ENCODE measurements around the gene PKN2. TPM values are rescaled to one million over a fixed set of nuclear protein-coding genes. Genes with fewer than 3 reads are reported as not detected.

PKN2 gene
- total RNA-seq, 2 donors from 2014 or later = 29.7 to 66.9 TPM

DNA sequence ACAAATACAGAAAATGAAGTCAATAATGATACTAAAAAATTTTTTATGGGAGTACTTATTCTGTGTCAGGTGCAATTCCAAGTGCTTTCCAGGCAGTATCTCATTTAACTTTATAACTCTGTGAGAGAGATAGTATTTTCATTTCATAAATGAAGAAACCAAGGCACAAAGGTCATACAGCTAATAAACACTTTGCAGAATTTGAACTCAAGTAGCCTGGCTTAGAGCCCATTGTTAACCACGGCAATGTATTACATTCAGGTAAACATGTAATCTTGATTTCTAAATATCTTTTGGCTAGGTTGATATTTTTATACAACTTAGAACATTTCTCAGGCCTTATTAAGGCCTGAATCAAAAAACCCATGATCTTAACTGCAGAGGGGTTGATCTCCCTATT is 28.9 kb upstream of the PKN2 start:
- Histone ChIP-seq H3K27me3 (replicated peaks; ENCODE audit: insufficient read depth) (no peaks in the 10 kb centered on the region), H3K4me3 (no peak overlapping the region), H3K9me3 (no peaks in the 10 kb centered on the region), H3K4me1 (ENCODE audit: control insufficient read depth in 1 of 2, low read depth in 2 of 2) (no peaks in the 10 kb centered on the region), H3K27ac (no peak overlapping the region), H3K36me3 (no peaks in the 10 kb centered on the region)
- ATAC-seq (ENCODE audit: insufficient number of reproducible peaks, low FRiP score, low read depth) (no peak), DNase-seq (ENCODE audit: low spot score) (no peak)
- TF ChIP-seq, protein P1, sequence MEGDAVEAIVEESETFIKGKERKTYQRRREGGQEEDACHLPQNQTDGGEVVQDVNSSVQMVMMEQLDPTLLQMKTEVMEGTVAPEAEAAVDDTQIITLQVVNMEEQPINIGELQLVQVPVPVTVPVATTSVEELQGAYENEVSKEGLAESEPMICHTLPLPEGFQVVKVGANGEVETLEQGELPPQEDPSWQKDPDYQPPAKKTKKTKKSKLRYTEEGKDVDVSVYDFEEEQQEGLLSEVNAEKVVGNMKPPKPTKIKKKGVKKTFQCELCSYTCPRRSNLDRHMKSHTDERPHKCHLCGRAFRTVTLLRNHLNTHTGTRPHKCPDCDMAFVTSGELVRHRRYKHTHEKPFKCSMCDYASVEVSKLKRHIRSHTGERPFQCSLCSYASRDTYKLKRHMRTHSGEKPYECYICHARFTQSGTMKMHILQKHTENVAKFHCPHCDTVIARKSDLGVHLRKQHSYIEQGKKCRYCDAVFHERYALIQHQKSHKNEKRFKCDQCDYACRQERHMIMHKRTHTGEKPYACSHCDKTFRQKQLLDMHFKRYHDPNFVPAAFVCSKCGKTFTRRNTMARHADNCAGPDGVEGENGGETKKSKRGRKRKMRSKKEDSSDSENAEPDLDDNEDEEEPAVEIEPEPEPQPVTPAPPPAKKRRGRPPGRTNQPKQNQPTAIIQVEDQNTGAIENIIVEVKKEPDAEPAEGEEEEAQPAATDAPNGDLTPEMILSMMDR (IDR thresholded peaks at IDR 0.05) = no peak

DNA sequence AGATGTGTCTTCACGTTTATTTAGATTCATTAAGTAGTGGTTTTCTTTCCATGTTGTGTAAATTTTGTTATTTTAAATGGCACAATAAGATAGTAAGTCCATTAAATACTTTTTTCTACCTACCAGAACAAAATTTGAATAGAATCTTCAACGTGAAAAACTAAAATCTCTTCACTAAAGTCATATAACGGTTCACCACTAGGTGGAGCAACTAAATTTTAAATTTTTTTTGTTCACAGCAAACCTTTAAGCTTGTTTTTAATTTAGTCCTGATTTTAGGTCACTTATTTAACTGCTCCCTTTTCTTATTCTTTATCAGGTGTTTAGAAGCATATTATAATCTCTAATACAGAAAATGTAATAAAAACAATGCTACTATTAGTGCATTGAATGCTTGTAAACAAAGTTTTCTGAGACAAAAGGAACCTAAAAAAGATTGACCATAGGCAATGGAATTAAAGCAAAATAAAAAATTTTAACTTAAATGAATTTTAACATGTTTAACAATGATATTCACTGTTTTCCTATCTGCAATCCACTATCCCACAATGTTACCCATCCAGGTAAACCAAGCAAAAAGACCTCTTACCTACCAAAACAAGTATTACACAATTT is 28.3 kb upstream of the PKN2 start:
- Histone ChIP-seq H3K36me3 (no peaks in the 10 kb centered on the region), H3K27me3 (replicated peaks; ENCODE audit: insufficient read depth) (no peaks in the 10 kb centered on the region), H3K27ac (no peak overlapping the region), H3K4me3 (no peak overlapping the region), H3K4me1 (ENCODE audit: control insufficient read depth in 1 of 2, low read depth in 2 of 2) (no peaks in the 10 kb centered on the region), H3K9me3 (no peaks in the 10 kb centered on the region)
- TF ChIP-seq, protein P1 (IDR thresholded peaks at IDR 0.05) = peak; percentile 62
- ATAC-seq (ENCODE audit: insufficient number of reproducible peaks, low FRiP score, low read depth) (no peak), DNase-seq (ENCODE audit: low spot score) (no peak)

DNA sequence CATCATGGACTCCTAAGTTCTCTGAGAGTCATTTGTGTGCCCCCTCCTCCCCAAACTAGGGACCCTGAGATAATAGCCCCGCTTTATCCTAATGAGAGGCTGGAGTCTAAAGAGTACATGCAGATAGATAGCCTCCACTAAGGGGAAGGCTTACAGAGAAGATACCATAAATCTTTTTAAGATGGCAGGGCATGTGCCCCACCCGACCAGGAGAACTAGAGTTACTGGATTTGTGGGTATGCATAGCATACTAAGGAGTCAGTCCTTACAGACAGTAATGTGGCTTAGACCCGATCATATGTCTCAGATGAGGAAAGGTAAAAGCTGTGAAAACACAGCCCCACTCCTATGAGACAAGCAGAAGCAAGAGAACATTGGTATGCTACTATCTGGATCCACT is 25.7 kb upstream of the PKN2 start:
- no peak for ATAC-seq (ENCODE audit: insufficient number of reproducible peaks, low FRiP score, low read depth)
- Histone ChIP-seq H3K36me3 (no peaks in the 10 kb centered on the region), H3K27ac (no peak overlapping the region), H3K9me3 (no peaks in the 10 kb centered on the region), H3K4me3 (no peak overlapping the region), H3K4me1 (ENCODE audit: control insufficient read depth in 1 of 2, low read depth in 2 of 2) (no peaks in the 10 kb centered on the region), H3K27me3 (replicated peaks; ENCODE audit: insufficient read depth) (no peaks in the 10 kb centered on the region)
- TF ChIP-seq, protein P1 (IDR thresholded peaks at IDR 0.05) = no peak
- no peak for DNase-seq (ENCODE audit: low spot score)

DNA sequence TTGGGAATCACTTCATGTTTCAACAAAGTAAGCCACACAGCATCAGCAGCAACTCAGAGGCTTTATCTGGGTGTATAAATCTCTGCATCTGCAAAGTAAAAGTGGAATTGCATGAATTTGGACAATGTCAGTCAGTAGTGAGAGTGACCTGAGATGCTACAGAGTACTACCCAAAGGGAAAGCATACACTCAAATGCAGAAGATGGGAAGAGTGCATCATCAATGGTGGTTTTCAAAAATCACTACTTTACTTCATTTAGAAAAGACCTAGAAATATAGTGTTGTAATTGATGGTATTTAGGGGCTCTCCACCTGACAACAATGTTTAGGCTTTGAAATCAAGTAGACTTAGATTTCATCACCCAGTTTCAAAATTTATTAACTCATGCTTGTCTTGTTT is 24.5 kb upstream of the PKN2 start:
- ATAC-seq (ENCODE audit: insufficient number of reproducible peaks, low FRiP score, low read depth) = no peak
- TF ChIP-seq, protein P1 (IDR thresholded peaks at IDR 0.05) = no peak

DNA sequence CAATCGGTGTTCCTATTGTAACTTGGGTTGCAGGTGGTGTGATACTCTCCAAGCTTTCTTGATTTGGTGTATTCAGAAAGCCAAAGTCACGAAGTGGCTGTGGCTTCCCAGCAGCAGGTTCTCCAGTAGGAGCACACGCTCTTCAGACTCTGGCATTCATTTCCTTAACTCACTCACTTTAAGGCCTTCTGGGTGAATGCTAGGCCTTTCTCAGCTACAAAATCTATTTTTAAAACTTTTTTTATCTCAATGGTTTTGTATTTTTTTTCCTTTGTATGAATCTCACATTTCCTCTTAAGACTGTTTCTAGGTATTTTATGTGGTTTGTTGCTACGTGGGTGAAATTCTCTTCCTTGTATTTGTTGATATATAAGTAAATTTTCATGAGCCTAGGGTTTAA is 22.9 kb upstream of the PKN2 start:
- no peak for DNase-seq (ENCODE audit: low spot score)
- H3K27ac ChIP-seq = no peak overlapping the region
- TF ChIP-seq, protein P1 (IDR thresholded peaks at IDR 0.05) = no peak
- no peaks in the 10 kb centered on the region for H3K36me3 ChIP-seq
- no peak for ATAC-seq (ENCODE audit: insufficient number of reproducible peaks, low FRiP score, low read depth)
- H3K27me3 ChIP-seq (replicated peaks; ENCODE audit: insufficient read depth) = no peaks in the 10 kb centered on the region
- H3K9me3 ChIP-seq = no peaks in the 10 kb centered on the region
- H3K4me3 ChIP-seq = no peak overlapping the region
- H3K4me1 ChIP-seq (ENCODE audit: control insufficient read depth in 1 of 2, low read depth in 2 of 2) = no peaks in the 10 kb centered on the region

More for the DNA sequence above, 24.5 kb upstream of the PKN2 start:
- H3K4me1 ChIP-seq (ENCODE audit: control insufficient read depth in 1 of 2, low read depth in 2 of 2) = no peaks in the 10 kb centered on the region
- no peak overlapping the region for H3K27ac ChIP-seq
- H3K27me3 ChIP-seq (replicated peaks; ENCODE audit: insufficient read depth) = no peaks in the 10 kb centered on the region
- no peaks in the 10 kb centered on the region for H3K9me3 ChIP-seq
- H3K4me3 ChIP-seq = no peak overlapping the region
- H3K36me3 ChIP-seq = no peaks in the 10 kb centered on the region
- no peak for DNase-seq (ENCODE audit: low spot score)

Measured in thoracic aorta (tissue), 2 donors.